A673 (cell line): ENCODE data around the gene CNP. TPM values are rescaled to one million over a fixed set of nuclear protein-coding genes. Genes with fewer than 3 reads are reported as not detected.

Experiments used
- BruUV-seq: library from RNA; stranded (reverse); fragments of 400-500 nt; replicated peaks from 2 replicates; lab custom pipeline; 2021; lab: Mats Ljungman, UMichigan
- CTCF ChIA-PET: fragments of 300-600 bp; sonication (Branson Sonifier 250); formaldehyde crosslinking; loops from one replicate; lab custom pipeline; 2022; ENCODE audit warnings: antibody characterized with exemption; lab: Charles Lee
- POLR2A ChIA-PET: fragments of 300-600 bp; sonication (Branson Sonifier 250); formaldehyde crosslinking; loops from one replicate; lab custom pipeline; 2022; ENCODE audit warnings: antibody characterized with exemption; ENCODE audit not compliant: low non-redundant PET; lab: Charles Lee
- DNase-seq: peaks from one replicate; pipeline ENCODE4 v3.0.0-alpha.2; 2015; ENCODE audit warnings: low spot score
- H3K27ac ChIP-seq: fragments of 200-600 bp; sonication (generic); 2 replicates; pipeline ENCODE4 v1.5.1; 2016; ENCODE audit warnings: mixed run types, low read depth, mild to moderate bottlenecking, mixed read lengths, antibody characterized with exemption, low read length; ENCODE audit not compliant: poor library complexity, severe bottlenecking
- H3K27me3 ChIP-seq: fragments of 200-600 bp; sonication (generic); replicated peaks from 2 replicates; pipeline ENCODE4 v1.6.1; 2017; ENCODE audit warnings: mixed run types, low read depth, mild to moderate bottlenecking, mixed read lengths, antibody characterized with exemption, low read length; ENCODE audit not compliant: insufficient read depth, poor library complexity
- H3K36me3 ChIP-seq: fragments of 200-600 bp; sonication (generic); 2 replicates; pipeline ENCODE4 v1.6.1; 2016; ENCODE audit warnings: mixed run types, mild to moderate bottlenecking, mixed read lengths, antibody characterized with exemption, low read length; ENCODE audit not compliant: insufficient read depth, poor library complexity, severe bottlenecking
- H3K4me1 ChIP-seq: fragments of 200-600 bp; sonication (generic); 2 replicates; pipeline ENCODE4 v1.6.1; 2017; ENCODE audit warnings: mixed run types, mild to moderate bottlenecking, mixed read lengths, antibody characterized with exemption, low read length; ENCODE audit not compliant: insufficient read depth, poor library complexity, severe bottlenecking
- H3K4me3 ChIP-seq: fragments of 200-600 bp; sonication (generic); 2 replicates; pipeline ENCODE4 v1.5.1; 2016; ENCODE audit warnings: low read depth, mixed run types, mild to moderate bottlenecking, mixed read lengths, low read length; ENCODE audit not compliant: poor library complexity, severe bottlenecking
- H3K9me3 ChIP-seq: fragments of 200-600 bp; sonication (generic); 2 replicates; pipeline ENCODE4 v1.6.1; 2016; ENCODE audit warnings: mixed run types, low read depth, mild to moderate bottlenecking, mixed read lengths, antibody characterized with exemption, low read length; ENCODE audit not compliant: poor library complexity, severe bottlenecking
- EZH2 ChIP-seq: fragments of 200-600 bp; sonication (generic); IDR thresholded peaks from 2 replicates; pipeline ENCODE4 v1.6.1; 2017; ENCODE audit warnings: borderline replicate concordance, low read depth, mild to moderate bottlenecking, mixed read lengths, antibody characterized with exemption, low read length; ENCODE audit not compliant: poor library complexity, severe bottlenecking
- intact Hi-C: fragments of 100-400 bp; cut with micrococcal nuclease; formaldehyde crosslinking; loops from one replicate; pipeline ENCODE4 v1.10.0; 2022; ENCODE audit not compliant: unreplicated experiment
- total RNA-seq: library from RNA; stranded (reverse); gene quantifications from 2 replicates; pipeline ENCODE4 v1.2.3, GENCODE V29; 2021
- TF ChIP-seq, protein P1 (sequence below): fragments of 300-800, 200-600 bp; sonication (generic); conservative IDR thresholded peaks from 2 replicates; pipeline ENCODE4 v1.5.1; 2017; ENCODE audit warnings: low read depth, mild to moderate bottlenecking, antibody characterized with exemption, low read length, moderate library complexity, mixed read lengths

CNP gene
- total RNA-seq, 1 experiment from 2014 or later: 55.6 TPM

DNA sequence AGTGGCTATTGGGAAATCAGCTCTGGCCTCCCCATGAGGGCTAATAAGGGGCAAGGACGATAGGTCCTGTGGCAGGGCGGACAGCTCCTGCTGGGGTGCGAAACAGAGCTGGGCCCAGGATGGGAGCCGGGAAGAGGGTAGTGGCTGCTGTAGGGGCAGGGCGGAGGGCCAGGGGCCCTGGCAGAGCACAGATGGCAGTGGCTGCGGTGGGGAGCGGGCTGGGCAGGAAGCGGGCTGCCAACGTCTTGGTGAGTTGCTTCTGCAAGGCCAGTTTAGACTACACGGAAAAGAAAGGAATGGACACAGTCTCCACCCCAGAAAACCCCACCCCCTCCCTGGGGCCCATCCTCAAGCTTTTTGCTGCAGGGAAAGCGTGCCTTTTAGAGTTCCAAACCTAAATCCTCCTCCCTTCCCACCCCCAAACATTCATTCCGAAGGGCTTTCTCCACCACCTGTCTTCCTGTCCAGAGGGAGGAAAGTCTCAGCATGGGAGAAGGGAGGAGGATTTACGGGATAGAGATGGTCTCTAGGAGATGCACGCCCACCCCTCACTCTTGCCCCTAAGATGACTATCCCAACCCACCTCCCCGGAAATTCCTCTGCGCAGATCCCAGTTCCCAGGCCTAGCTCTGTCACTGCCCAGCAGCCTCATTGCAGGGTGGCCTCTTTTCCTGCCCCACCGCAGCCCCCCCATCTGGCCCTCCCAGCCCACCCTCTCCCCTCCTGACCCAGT, 60.4 kb downstream of the CNP start:
- H3K27ac ChIP-seq: no peak overlapping the region
- TF ChIP-seq, protein P1, sequence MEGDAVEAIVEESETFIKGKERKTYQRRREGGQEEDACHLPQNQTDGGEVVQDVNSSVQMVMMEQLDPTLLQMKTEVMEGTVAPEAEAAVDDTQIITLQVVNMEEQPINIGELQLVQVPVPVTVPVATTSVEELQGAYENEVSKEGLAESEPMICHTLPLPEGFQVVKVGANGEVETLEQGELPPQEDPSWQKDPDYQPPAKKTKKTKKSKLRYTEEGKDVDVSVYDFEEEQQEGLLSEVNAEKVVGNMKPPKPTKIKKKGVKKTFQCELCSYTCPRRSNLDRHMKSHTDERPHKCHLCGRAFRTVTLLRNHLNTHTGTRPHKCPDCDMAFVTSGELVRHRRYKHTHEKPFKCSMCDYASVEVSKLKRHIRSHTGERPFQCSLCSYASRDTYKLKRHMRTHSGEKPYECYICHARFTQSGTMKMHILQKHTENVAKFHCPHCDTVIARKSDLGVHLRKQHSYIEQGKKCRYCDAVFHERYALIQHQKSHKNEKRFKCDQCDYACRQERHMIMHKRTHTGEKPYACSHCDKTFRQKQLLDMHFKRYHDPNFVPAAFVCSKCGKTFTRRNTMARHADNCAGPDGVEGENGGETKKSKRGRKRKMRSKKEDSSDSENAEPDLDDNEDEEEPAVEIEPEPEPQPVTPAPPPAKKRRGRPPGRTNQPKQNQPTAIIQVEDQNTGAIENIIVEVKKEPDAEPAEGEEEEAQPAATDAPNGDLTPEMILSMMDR: no peak
- TF ChIP-seq EZH2: no peak
- no peaks in the 10 kb centered on the region for H3K27me3 ChIP-seq
- ChIA-PET CTCF (no interaction called here), POLR2A (no interaction called here)
- no peaks in the 10 kb centered on the region for H3K9me3 ChIP-seq
- intact Hi-C loops: no loop called here
- BruUV-seq: no TSS peak
- H3K36me3 ChIP-seq: no peaks in the 10 kb centered on the region
- no peak overlapping the region for H3K4me3 ChIP-seq
- H3K4me1 ChIP-seq: no peaks in the 10 kb centered on the region
- DNase-seq: no peak

Other genes starting within 250 kb of the CNP start
- gene HAP1, start 232.2 kb upstream of the CNP start, total RNA-seq: 1.4 and 1.5 TPM in 2 replicates
- 15.7 and 25.2 TPM in 2 replicates for gene JUP, start 180.1 kb upstream of the CNP start, total RNA-seq
- gene P3H4, start 154.8 kb upstream of the CNP start, total RNA-seq: 5.9 and 6.6 TPM in 2 replicates
- gene FKBP10, start 153.8 kb upstream of the CNP start, total RNA-seq: 30.0 and 43.6 TPM in 2 replicates
- gene NT5C3B, start 130.6 kb upstream of the CNP start, total RNA-seq: 46.7 and 50.7 TPM in 2 replicates
- gene KLHL10, start 129.0 kb upstream of the CNP start, total RNA-seq: not detected in 2 replicates
- 10.8 and 12.0 TPM in 2 replicates for gene KLHL11, start 101.4 kb upstream of the CNP start, total RNA-seq
- gene ACLY, start 47.8 kb upstream of the CNP start, total RNA-seq: 175 and 191 TPM in 2 replicates
- 0.97 and 1.8 TPM in 2 replicates for gene ODAD4, start 36.2 kb upstream of the CNP start, total RNA-seq
- 77.4 and 94.6 TPM in 2 replicates for gene DNAJC7, start 50.6 kb downstream of the CNP start, total RNA-seq
- gene NKIRAS2, start 53.3 kb downstream of the CNP start, total RNA-seq: 25.4 and 28.7 TPM in 2 replicates
- gene C17orf113, start 83.8 kb downstream of the CNP start, total RNA-seq: 0.41 and 0.72 TPM in 2 replicates
- gene ZNF385C, start 131.7 kb downstream of the CNP start, total RNA-seq: 0.15 and 0.17 TPM in 2 replicates
- 2.1 and 3.3 TPM in 2 replicates for gene DHX58, start 145.9 kb downstream of the CNP start, total RNA-seq
- gene KAT2A, start 154.6 kb downstream of the CNP start, total RNA-seq: 28.6 and 30.3 TPM in 2 replicates
- gene HSPB9, start 156.0 kb downstream of the CNP start, total RNA-seq: not detected in 2 replicates
- gene RAB5C, start 188.2 kb downstream of the CNP start, total RNA-seq: 65.1 and 67.5 TPM in 2 replicates
- gene KCNH4, start 214.3 kb downstream of the CNP start, total RNA-seq: 0.28 TPM in 1 of 2 replicates, not detected in the other
- not detected in 2 replicates for gene HCRT, start 218.7 kb downstream of the CNP start, total RNA-seq
- gene GHDC, start 227.7 kb downstream of the CNP start, total RNA-seq: 3.7 and 3.9 TPM in 2 replicates